ENCODE results near the gene CEBPB.

GRCh38 chr20:50224531-50225255 is 34.1 kb downstream of the CEBPB start:
- TF ChIP-seq CTCF (optimal IDR thresholded peaks at IDR 0.05 in 1 of 3, IDR thresholded peaks at IDR 0.05 in 1 of 3, conservative IDR thresholded peaks at IDR 0.05 in 1 of 3; ENCODE audit: extremely low read depth in 1 of 3, insufficient read depth in 2 of 3, low read length in 3 of 3) (no peak), EZH2 (IDR thresholded peaks at IDR 0.05; ENCODE audit: low read length) (no peak)
